ENCODE data around the gene ECD.

GRCh38 chr10:73119457-73119856, 48.4 kb downstream of the ECD start:
- TF ChIP-seq, protein P1, sequence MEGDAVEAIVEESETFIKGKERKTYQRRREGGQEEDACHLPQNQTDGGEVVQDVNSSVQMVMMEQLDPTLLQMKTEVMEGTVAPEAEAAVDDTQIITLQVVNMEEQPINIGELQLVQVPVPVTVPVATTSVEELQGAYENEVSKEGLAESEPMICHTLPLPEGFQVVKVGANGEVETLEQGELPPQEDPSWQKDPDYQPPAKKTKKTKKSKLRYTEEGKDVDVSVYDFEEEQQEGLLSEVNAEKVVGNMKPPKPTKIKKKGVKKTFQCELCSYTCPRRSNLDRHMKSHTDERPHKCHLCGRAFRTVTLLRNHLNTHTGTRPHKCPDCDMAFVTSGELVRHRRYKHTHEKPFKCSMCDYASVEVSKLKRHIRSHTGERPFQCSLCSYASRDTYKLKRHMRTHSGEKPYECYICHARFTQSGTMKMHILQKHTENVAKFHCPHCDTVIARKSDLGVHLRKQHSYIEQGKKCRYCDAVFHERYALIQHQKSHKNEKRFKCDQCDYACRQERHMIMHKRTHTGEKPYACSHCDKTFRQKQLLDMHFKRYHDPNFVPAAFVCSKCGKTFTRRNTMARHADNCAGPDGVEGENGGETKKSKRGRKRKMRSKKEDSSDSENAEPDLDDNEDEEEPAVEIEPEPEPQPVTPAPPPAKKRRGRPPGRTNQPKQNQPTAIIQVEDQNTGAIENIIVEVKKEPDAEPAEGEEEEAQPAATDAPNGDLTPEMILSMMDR (IDR thresholded peaks at IDR 0.05; ENCODE audit: poor library complexity, severe bottlenecking) = no peak
- TF ChIP-seq TAF1 (IDR thresholded peaks at IDR 0.05; ENCODE audit: low read depth) = no peak
- no peak for TF ChIP-seq REST (IDR thresholded peaks at IDR 0.05; ENCODE audit: borderline replicate concordance)
- TF ChIP-seq SMC3 (conservative IDR thresholded peaks at IDR 0.05; ENCODE audit: poor library complexity) = no peak
- no peak for TF ChIP-seq EZH2 (IDR thresholded peaks at IDR 0.05; ENCODE audit: borderline replicate concordance, insufficient read depth, low read length, poor library complexity, severe bottlenecking)
- no peak for TF ChIP-seq EP300 (conservative IDR thresholded peaks at IDR 0.05; ENCODE audit: poor library complexity, severe bottlenecking)
- no peak for TF ChIP-seq MXI1 (conservative IDR thresholded peaks at IDR 0.05; ENCODE audit: poor library complexity, severe bottlenecking)
